Activated CD8-positive, alpha-beta memory T cell treated with anti-CD3 and anti-CD28 coated beads, Interleukin-2, amount 50 U/mL, for 24 hours (primary cell): Measurements from ENCODE around the gene TRPM3.

ENCODE experiments used
- DNase-seq: peaks from one replicate; pipeline ENCODE4 v3.0.0-alpha.2; 2020; ENCODE audit errors: extremely low read depth

Gene TRPM3

DNA sequence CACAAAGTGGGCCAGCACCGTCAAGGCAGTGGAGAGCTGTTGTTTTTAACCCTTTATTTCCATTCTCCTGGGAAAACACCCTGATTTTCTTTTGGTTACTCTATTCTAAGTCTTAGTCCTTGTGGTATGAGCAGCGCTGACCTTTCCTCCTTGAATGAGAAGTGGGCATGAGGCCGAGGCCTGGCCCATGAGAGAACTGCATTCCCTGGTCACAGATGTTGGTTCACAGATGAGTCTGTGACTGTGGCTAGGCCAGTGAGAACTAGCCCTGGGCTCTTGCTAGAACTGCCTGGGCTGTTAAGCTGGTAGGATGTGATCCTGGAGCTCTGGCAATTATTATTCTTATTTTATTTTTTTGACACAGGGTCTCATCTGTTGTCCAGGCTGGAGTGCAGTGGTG is 635.3 kb downstream of the TRPM3 start:
- DNase-seq = no peak

DNA sequence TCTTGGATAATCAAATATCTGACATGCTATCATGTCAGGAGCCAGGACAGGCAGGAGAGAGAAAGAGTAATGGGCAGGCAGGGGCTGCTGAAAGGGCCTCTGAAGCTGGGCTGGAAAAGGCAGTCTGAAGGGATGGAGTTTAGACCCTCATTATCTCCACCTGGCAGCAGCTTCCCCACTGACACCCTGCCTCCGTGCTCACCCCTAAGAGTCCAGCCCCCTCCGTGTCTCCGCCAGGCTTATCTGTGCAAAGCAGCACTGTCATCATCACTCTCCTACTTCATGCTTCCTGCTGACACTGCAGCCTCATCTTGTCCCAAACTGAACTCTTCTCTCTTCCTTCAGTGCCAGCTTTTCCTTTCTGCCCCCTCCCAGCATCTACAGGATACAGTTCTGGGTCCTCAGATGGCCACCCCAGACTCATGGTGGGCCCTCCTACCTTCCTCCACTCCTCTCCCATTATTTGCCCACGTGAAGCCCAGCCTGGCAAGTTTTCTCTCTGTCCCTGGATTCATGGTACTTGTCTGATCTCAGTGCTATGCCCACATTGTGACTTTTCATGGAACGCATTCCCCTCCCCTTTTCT is 636.1 kb downstream of the TRPM3 start:
- no peak for DNase-seq

DNA sequence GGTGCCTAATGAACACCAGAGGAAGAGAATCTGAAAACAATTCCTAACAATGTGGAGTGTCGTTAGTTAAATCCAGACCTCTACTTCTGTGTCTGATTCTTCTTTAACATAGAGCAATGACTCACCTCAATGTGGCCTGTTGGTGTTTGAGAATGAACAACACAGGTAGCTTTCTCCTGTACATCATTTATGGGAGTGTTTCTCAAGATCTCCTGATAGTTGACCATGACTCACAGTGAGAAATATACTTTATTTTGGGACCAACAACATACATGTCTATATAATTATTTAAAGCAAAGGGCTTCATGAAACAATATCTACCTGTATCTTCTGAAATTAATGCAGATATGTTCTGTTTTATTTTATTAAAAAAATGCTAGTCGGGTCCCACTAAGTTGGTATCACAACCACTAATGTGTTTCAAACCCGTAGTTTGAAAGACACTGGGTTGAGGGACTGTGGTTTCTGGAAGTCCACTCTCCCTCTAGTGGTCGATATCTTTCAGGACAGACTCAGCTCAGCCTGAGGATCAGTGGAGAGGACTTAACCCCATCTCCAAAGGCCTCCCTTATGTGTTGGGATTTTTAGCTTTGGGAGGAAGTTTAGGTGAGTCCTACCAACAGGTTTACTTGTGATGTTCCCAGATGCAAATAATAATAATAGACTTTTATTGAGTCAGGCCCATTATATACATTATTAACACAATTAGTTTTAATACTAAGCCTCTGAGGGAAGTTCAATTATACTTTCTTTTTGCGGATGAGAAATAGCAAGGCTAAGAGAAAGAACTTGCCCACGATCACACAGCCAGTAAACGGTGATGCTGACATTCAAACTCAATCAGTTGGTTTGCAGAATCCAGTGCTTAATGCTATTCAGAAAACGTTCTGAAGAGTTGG is 636.9 kb downstream of the TRPM3 start:
- no peak for DNase-seq

DNA sequence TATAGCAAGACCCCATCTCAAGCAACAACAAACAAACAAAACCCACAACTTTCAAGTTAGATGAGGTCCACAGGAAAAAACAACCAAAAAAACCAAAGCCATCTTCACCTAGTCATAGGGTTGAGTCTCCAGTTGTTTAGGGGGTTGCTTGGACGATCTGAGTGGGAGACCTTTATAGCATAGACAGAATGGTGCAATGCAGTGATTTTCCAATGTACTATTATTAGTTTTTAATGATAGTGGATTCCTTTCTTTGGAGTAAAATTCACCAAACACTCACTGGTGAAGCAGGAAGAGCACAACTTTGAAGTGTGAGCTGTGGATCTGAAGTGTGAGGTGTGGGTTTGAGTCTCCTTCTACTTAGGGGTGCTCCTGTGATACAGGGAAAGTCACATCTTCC is 640.0 kb downstream of the TRPM3 start:
- DNase-seq = no peak

DNA sequence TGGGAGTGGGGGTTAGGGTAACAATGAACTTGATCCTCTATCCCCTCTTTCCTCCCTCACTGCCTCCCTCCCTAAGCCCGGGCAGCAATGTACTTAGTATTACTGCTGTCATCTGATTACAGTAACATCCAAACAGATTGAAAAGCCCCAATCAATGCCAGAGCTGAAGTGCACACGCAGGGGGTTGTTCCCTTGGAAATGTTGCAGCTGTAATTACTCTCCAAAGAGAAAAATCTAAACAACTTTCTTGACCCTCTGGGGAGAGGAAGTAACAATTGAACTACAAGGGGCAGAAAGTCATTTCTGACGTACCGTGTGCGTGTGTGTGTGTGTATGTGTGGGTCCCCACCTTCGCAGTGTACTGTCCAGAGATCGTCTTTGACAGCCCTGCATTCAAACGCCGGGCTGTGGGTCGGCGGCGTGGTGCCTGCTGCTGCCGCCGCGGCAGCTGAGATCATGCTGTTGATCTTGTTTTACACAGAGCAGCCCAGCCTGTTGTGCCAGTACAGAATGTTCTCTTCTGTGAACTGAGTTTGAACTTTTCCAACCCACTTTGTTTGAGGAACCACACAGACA is 640.9 kb downstream of the TRPM3 start:
- DNase-seq = no peak

DNA sequence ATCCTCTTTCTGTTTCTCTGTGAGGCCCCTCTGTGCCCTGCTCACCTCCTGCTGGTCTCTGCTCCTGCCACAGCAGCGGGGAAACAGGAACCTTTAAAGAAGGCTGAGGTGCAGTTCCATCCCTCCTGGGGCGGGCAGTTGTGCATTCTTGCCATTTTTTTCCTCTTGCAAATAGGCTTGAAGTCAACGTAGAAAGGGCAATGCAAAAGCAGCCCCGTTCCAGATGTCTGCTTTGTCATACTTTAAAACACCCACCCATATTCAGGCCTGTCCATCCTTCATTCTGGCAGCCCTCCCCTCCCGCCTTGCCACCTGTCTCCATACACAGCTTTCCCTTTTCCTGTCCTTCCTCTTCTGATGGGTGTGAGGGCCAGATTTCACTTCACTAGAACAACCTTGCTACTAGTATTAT is 641.5 kb downstream of the TRPM3 start:
- no peak for DNase-seq
